B cell (primary cell): ENCODE data around the gene EPG5. TPM values are rescaled to one million over a fixed set of nuclear protein-coding genes. Genes with fewer than 3 reads are reported as not detected.

Source experiments
- ATAC-seq: fragments of 200-7000 bp; cut with Tn5 transposase; one replicate; pipeline ENCODE4 v1.10.0; 2021; ENCODE audit warnings: low read depth, mild to moderate bottlenecking, moderate number of reproducible peaks, moderate library complexity
- CTCF ChIA-PET: fragments of 350-600 bp; sonication (Branson Sonifier 250); formaldehyde crosslinking; loops from one replicate; lab custom pipeline; 2021; ENCODE audit warnings: antibody characterized with exemption, inconsistent platforms; lab: Charles Lee
- POLR2A ChIA-PET: fragments of 350-600 bp; sonication (Branson Sonifier 250); formaldehyde crosslinking; loops from one replicate; lab custom pipeline; 2021; ENCODE audit warnings: antibody characterized with exemption; lab: Charles Lee
- DNase-seq: peaks from one replicate; pipeline ENCODE4 v3.0.0; 2013
- H2AFZ ChIP-seq: 2 replicates; pipeline ENCODE4 v1.6.1; 2012; ENCODE audit warnings: mild to moderate bottlenecking, low read depth, low read length; ENCODE audit not compliant: insufficient read depth, poor library complexity, severe bottlenecking
- H3K27ac ChIP-seq, 2 donors: 1 replicate in 1 of 2; 2 replicates in 1 of 2; pipeline ENCODE4 v1.5.1; 2012 to 2013; ENCODE audit warnings: low read length in 2 of 2, mild to moderate bottlenecking in 2 of 2, moderate library complexity in 1 of 2
- H3K27me3 ChIP-seq, 4 experiments: fragments of 200-600 bp in 1 of 4; sonication (generic) in 1 of 4; replicated peaks in 1 of 4; 1 replicate in 2 of 4; 2 replicates in 2 of 4; pipeline versions ENCODE4 v1.6.1 to v1.7.0; 2013 to 2016; ENCODE audit warnings: low read length in 3 of 4, mild to moderate bottlenecking in 2 of 4, mixed read lengths in 1 of 4, moderate library complexity in 1 of 4; ENCODE audit not compliant: insufficient read depth in 4 of 4, control insufficient read depth in 3 of 4; ENCODE audit errors: control extremely low read depth in 1 of 4
- H3K36me3 ChIP-seq, 2 experiments: replicated peaks in 1 of 2; 1 replicate in 1 of 2; 2 replicates in 1 of 2; pipeline versions ENCODE4 v1.6.1 to v1.7.1; 2013; ENCODE audit warnings: low read length in 1 of 2; ENCODE audit not compliant: insufficient read depth in 2 of 2, control insufficient read depth in 1 of 2; ENCODE audit errors: control extremely low read depth in 1 of 2, extremely low read depth in 1 of 2
- H3K4me1 ChIP-seq, 2 donors: fragments of 200-600 bp in 1 of 2; sonication (generic) in 1 of 2; 1 replicate in 1 of 2; 2 replicates in 1 of 2; pipeline versions ENCODE4 v1.5.1 to v1.6.1; 2013 to 2017; ENCODE audit warnings: low read length in 2 of 2; ENCODE audit not compliant: control insufficient read depth in 2 of 2, insufficient read depth in 2 of 2
- H3K4me2 ChIP-seq: replicated peaks from 2 replicates; pipeline ENCODE3; 2012; ENCODE audit warnings: mild to moderate bottlenecking, low read depth, low read length; ENCODE audit not compliant: poor library complexity, severe bottlenecking
- H3K4me3 ChIP-seq, 5 experiments: fragments of 200-600 bp in 1 of 5; sonication (generic) in 1 of 5; 1 replicate in 3 of 5; 2 replicates in 2 of 5; pipeline versions ENCODE4 v1.5.1 to v1.7.0; 2011 to 2016; ENCODE audit warnings: low read length in 4 of 5, mild to moderate bottlenecking in 4 of 5, low read depth in 2 of 5, control low read depth in 1 of 5, moderate library complexity in 1 of 5; ENCODE audit not compliant: insufficient read depth in 1 of 5; ENCODE audit errors: control extremely low read depth in 1 of 5, extremely low read depth in 1 of 5
- H3K79me2 ChIP-seq: fragments of 200-600 bp; sonication (generic); one replicate; pipeline ENCODE4 v1.6.0; 2016; ENCODE audit warnings: low read length; ENCODE audit not compliant: control insufficient read depth, insufficient read depth
- H3K9ac ChIP-seq: fragments of 200-600 bp; sonication (generic); 2 replicates; pipeline ENCODE4 v1.6.1; 2017; ENCODE audit warnings: mild to moderate bottlenecking, low read length, moderate library complexity
- H3K9me3 ChIP-seq, 3 donors: one replicate each; pipeline versions ENCODE4 v1.6.1 to v1.7.1; 2013; ENCODE audit warnings: low read length in 2 of 3; ENCODE audit not compliant: control insufficient read depth in 2 of 3, insufficient read depth in 1 of 3; ENCODE audit errors: control extremely low read depth in 1 of 3
- H4K20me1 ChIP-seq: 2 replicates; pipeline ENCODE4 v1.6.0; 2012; ENCODE audit warnings: mild to moderate bottlenecking, low read length; ENCODE audit not compliant: insufficient read depth, control insufficient read depth, poor library complexity, severe bottlenecking
- H3K27ac Mint-ChIP-seq: one replicate; pipeline ENCODE4 v1.8.0; 2021; ENCODE audit warnings: mixed read lengths
- H3K27me3 Mint-ChIP-seq: one replicate; pipeline ENCODE4 v1.8.0; 2021; ENCODE audit warnings: mixed read lengths
- H3K4me1 Mint-ChIP-seq: one replicate; pipeline ENCODE4 v1.8.0; 2021; ENCODE audit warnings: mixed read lengths
- H3K4me3 Mint-ChIP-seq: one replicate; pipeline ENCODE4 v1.8.0; 2021; ENCODE audit warnings: mixed read lengths
- H3K9me3 Mint-ChIP-seq: one replicate; pipeline ENCODE4 v1.8.0; 2022; ENCODE audit warnings: mixed read lengths; ENCODE audit not compliant: insufficient read depth
- CTCF ChIP-seq: fragments of 200-600 bp; IDR thresholded peaks from one replicate; pipeline ENCODE4 v1.8.0; 2022; ENCODE audit warnings: antibody characterized with exemption, mild to moderate bottlenecking
- EZH2 ChIP-seq: IDR thresholded peaks from 2 replicates; pipeline ENCODE4 v1.6.1; 2012; ENCODE audit warnings: borderline replicate concordance, low read depth, mild to moderate bottlenecking, moderate library complexity, low read length; ENCODE audit not compliant: insufficient read depth, poor library complexity, severe bottlenecking
- WGBS: methylation state at CpG from one replicate; pipeline ENCODE4 v1.1.5; 2013; ENCODE audit warnings: missing lambda C conversion rate; ENCODE audit not compliant: insufficient coverage; 5-methylcytosine and 5-hydroxymethylcytosine counted together
- intact Hi-C: fragments of 100-400 bp; cut with micrococcal nuclease; formaldehyde crosslinking; loops from one replicate; pipeline ENCODE4 v1.10.0; 2022
- polyA plus RNA-seq: library from polyadenylated mRNA; depleted of rRNA; stranded (reverse); fragments of >200 nt; gene quantifications from 2 replicates; pipeline ENCODE4 v1.2.3, GENCODE V29; 2012
- total RNA-seq, 2 donors: library from RNA; stranded (reverse); fragments of 120-200 nt in 1 of 2; gene quantifications; 1 replicate in 1 of 2; 2 replicates in 1 of 2; pipeline versions ENCODE4 v1.2.3 to v1.2.4, GENCODE V29; 2013 to 2022

Gene EPG5
- total and polyA plus RNA-seq, 2 donors (not counting 1 experiment from before 2014, with no cell fraction given): 10.3 to 50.4 TPM

- Mint-ChIP-seq H3K4me1 (no peaks in the 10 kb centered on the region), H3K4me3 (no peak overlapping the region), H3K9me3 (no peaks in the 10 kb centered on the region), H3K27me3 (peaks cover 16% of the 10 kb centered on the region), H3K27ac (no peak overlapping the region)
- H3K9me3 ChIP-seq: peaks cover 0 to 2% (median 0%) of the 10 kb centered on the region in 3 donors
- DNase-seq (no peak), ATAC-seq (no peak)
- no peak overlapping the region for H3K4me3 ChIP-seq
- no peaks in the 10 kb centered on the region for H3K36me3 ChIP-seq
- WGBS: 83% methylated on average over 1 of the region's 3 CpGs
- no peak overlapping the region for H3K4me2 ChIP-seq
- POLR2A ChIA-PET: no interaction called here
- H3K9ac ChIP-seq: no peak overlapping the region
- CTCF ChIA-PET: no interaction called here
- no peak overlapping the region for H2AFZ ChIP-seq
- intact Hi-C loops: no loop called here
- no peaks in the 10 kb centered on the region for H3K27me3 ChIP-seq
- H4K20me1 ChIP-seq: no peaks in the 10 kb centered on the region
- no peaks in the 10 kb centered on the region for H3K79me2 ChIP-seq
- no peaks in the 10 kb centered on the region for H3K4me1 ChIP-seq
- TF ChIP-seq CTCF (no peak), EZH2 (no peak)
- H3K27ac ChIP-seq: no peak overlapping the region
Observed at GRCh38 chr18:45991788-45992187, 24.7 kb upstream of the EPG5 start.

GRCh38 chr18:45984546-45985235, 17.6 kb upstream of the EPG5 start:
- 89% methylated on average over 3 of the region's 4 CpGs for WGBS
- POLR2A ChIA-PET: no interaction called here
- Histone ChIP-seq H4K20me1 (no peaks in the 10 kb centered on the region), H3K4me1 (no peaks in the 10 kb centered on the region), H3K36me3 (no peaks in the 10 kb centered on the region), H3K4me3 (no peak overlapping the region), H3K9me3 (peaks cover 0 to 1% (median 0%) of the 10 kb centered on the region in 3 donors), H3K4me2 (no peak overlapping the region), H3K27me3 (no peaks in the 10 kb centered on the region), H3K9ac (no peak overlapping the region), H3K27ac (no peak overlapping the region), H2AFZ (no peak overlapping the region), H3K79me2 (no peaks in the 10 kb centered on the region)
- Mint-ChIP-seq H3K4me3 (no peak overlapping the region), H3K9me3 (no peaks in the 10 kb centered on the region), H3K27ac (no peak overlapping the region), H3K4me1 (no peaks in the 10 kb centered on the region), H3K27me3 (peaks cover 7% of the 10 kb centered on the region)
- DNase-seq (no peak), ATAC-seq (no peak)
- TF ChIP-seq EZH2: no peak
- TF ChIP-seq CTCF: no peak
- intact Hi-C loops: no loop called here
- CTCF ChIA-PET: no interaction called here
